A549 (cell line): ENCODE measurements around the gene MYOM1.

Experiments used
- CTCF ChIP-seq: fragments of >200 bp; sonication (Bioruptor Twin); formaldehyde crosslinking; IDR thresholded peaks from 3 replicates; pipeline ENCODE4 v1.5.1; 2016
- ELK1 ChIP-seq: fragments of 150-350 bp; IDR thresholded peaks from 2 replicates; pipeline ENCODE4 v1.6.1; 2014; ENCODE audit warnings: low read depth, mild to moderate bottlenecking, low read length
- EP300 ChIP-seq, 2 experiments: fragments of >200 bp; sonication (Bioruptor Twin); formaldehyde crosslinking; IDR thresholded peaks; 2 replicates in 1 of 2; 3 replicates in 1 of 2; pipeline ENCODE4 v1.6.1; 2016 to 2017
- HEYL ChIP-seq: fragments of 250-450 bp; sonication (Bioruptor Pico); IDR thresholded peaks from 2 replicates; pipeline ENCODE4 v1.8.0; 2021; ENCODE audit warnings: mild to moderate bottlenecking, moderate library complexity
- KDM1A ChIP-seq: fragments of 200-600 bp; sonication (generic); IDR thresholded peaks from 2 replicates; pipeline ENCODE4 v1.6.1; 2016; ENCODE audit warnings: low read depth, mild to moderate bottlenecking
- MAX ChIP-seq: IDR thresholded peaks from 2 replicates; pipeline ENCODE4 v1.6.1; 2012
- MAZ ChIP-seq: fragments of 150-350 bp; IDR thresholded peaks from 2 replicates; pipeline ENCODE4 v1.6.1; 2014; ENCODE audit warnings: antibody characterized with exemption, low read depth, low read length, borderline replicate concordance
- POLR2A ChIP-seq: IDR thresholded peaks from 2 replicates; pipeline ENCODE4 v1.6.1; 2012; ENCODE audit warnings: mild to moderate bottlenecking, low read length
- POLR2AphosphoS2 ChIP-seq: conservative IDR thresholded peaks from 2 replicates; pipeline ENCODE4 v1.6.1; 2012; ENCODE audit warnings: low read length, improper control_type of control experiment, inconsistent platforms
- RCOR1 ChIP-seq: fragments of 150-350 bp; IDR thresholded peaks from 2 replicates; pipeline ENCODE4 v1.6.1; 2014; ENCODE audit warnings: antibody characterized with exemption, low read length, low read depth
- RNF2 ChIP-seq: fragments of 200-600 bp; sonication (generic); IDR thresholded peaks from 2 replicates; pipeline ENCODE4 v1.6.1; 2016; ENCODE audit warnings: low read depth, mild to moderate bottlenecking, antibody characterized with exemption, moderate library complexity, borderline replicate concordance
- SREBF2 ChIP-seq: fragments of 450-650 bp; IDR thresholded peaks from 2 replicates; pipeline ENCODE4 v1.6.1; 2014; ENCODE audit warnings: mild to moderate bottlenecking, moderate library complexity
- USF2 ChIP-seq: fragments of 450-650 bp; IDR thresholded peaks from 2 replicates; pipeline ENCODE4 v1.6.1; 2014; ENCODE audit warnings: antibody characterized with exemption

- TF ChIP-seq CTCF (no peak), EP300 (IDR thresholded peaks at IDR 0.05) (no peak), USF2 (no peak), RCOR1 (no peak), MAZ (no peak), POLR2AphosphoS2 (no peak), ELK1 (no peak), RNF2 (no peak), POLR2A (no peak), MAX (no peak), KDM1A (no peak), HEYL (no peak), SREBF2 (no peak)
Observed at GRCh38 chr18:3057526-3057925, 162.2 kb downstream of the MYOM1 start.
